Stimulated activated CD8-positive, alpha-beta memory T cell treated with anti-CD3 and anti-CD28 coated beads, Interleukin-15, amount 100 ng/mL, for 1 hour (primary cell): ENCODE data around the gene CTPS2.
"Not testable (repeated sequence)": the region's sequence is repeated elsewhere in the genome, so short reads cannot be mapped to it uniquely, and the experiment has no call there.

Experiments used
- DNase-seq: peaks from one replicate; pipeline ENCODE4 v3.0.0-alpha.2; 2020; ENCODE audit warnings: low read depth

CTPS2 gene

DNA sequence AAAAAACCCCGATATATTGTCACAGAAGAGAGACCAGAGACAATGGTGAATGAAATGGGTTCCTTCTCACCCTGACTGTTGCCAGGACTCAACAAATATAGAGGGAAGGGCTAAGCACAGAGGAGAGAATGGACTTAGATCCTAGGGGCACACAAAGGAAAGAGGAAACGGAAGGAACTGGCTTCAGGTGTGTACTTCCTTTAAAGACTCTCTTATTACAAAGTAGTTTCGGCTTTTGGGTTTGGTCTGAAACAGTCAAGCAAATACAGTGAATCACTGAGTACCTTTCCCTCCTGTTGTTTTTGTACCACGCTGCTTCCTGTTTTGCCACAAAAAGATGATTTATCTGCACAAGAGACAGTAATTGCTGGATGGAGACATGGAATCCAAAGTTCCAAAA, 108.6 kb downstream of the CTPS2 start:
- no peak for DNase-seq

GRCh38 chrX:16603235-16603634, 109.2 kb downstream of the CTPS2 start:
- DNase-seq = not testable (repeated sequence)

DNA sequence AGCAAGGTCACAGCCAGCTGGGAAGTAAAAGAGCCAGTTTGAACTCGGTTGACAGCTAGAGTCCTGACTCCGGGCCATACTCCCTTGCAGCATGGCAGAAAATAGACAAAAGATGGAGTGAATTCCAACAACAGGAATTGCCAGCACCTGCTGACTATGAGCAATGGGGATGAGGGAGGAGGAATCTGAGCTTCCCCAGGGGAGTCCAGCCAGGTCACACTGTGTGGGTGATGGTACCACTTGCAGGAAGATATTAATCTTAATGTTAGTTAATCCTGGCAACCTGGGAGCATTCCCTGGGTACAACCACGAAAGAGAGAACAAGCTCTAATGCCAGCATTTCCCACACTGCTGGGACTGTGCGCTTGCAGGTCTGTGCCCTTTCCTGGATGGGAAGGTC, 110.6 kb downstream of the CTPS2 start:
- DNase-seq = no peak

GRCh38 chrX:16594490-16594889, 118.0 kb downstream of the CTPS2 start:
- DNase-seq = no peak

DNA sequence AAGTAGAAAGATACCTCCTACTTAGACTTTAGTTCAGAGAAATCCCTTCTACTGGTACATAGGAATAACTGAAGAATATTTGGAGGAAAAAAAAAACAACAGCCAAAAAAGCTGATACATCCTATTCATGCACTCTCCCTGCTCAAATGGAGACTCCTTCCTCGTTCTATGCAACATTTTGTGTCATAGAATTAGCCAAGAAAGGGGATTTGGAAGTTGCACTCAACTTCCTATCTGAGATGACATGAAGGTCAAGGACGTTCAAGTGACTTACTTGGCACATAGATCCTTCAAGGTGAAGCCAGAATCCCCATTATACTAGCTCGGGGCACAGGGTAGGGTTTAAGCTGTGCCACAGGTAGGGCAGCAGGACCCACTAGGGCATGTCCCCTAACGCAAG, 118.7 kb downstream of the CTPS2 start:
- no peak for DNase-seq

DNA sequence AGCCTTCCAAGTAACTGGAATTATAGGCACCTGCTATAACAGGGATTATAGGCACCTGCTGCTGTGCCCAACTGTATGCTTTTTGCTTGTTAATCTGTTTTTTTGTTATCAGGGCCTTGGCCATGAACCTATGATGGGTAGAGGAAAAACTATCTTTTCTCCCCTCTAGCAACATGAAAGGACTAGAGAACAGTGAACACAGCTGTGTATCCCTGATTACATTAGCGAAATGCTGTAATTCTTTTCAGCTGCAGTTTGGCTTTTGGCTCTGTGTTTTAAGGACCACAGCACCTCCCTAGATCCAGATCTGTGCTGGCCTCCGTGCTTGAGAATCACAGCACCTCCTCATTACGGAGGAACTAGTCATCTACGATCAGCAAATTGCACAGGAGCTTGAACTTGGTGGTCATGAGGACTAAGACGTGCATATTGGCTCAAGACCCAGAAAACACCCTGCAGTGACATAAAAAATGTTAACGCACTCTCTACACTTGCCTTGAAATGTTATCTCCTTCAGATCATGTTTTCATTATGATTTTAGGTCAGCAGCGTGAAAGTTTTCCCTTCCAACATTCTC, 120.2 kb downstream of the CTPS2 start:
- DNase-seq = no peak

GRCh38 chrX:16589826-16590225, 122.6 kb downstream of the CTPS2 start:
- no peak for DNase-seq

DNA sequence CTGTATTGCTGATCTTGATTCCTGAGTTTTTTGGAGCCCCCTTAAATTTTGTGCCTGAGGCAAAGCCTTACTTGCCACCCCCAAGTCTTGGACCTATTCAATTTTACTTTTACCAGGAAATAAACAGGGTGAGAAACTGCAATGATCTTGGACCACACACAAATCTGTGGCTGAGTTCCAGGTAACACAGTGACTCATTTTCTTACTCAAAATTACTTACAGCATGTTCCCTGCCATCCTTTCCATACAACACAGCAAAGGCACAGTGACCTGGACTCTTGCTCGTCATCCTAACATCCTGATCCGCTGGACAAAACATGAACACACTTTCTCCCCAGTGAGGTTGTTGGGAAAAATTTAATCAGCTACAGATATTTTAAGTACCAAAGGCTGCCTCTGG, 123.3 kb downstream of the CTPS2 start:
- DNase-seq = no peak

GRCh38 chrX:16588266-16588665, 124.2 kb downstream of the CTPS2 start:
- DNase-seq = no peak

GRCh38 chrX:16587836-16588235, 124.6 kb downstream of the CTPS2 start:
- DNase-seq = no peak

DNA sequence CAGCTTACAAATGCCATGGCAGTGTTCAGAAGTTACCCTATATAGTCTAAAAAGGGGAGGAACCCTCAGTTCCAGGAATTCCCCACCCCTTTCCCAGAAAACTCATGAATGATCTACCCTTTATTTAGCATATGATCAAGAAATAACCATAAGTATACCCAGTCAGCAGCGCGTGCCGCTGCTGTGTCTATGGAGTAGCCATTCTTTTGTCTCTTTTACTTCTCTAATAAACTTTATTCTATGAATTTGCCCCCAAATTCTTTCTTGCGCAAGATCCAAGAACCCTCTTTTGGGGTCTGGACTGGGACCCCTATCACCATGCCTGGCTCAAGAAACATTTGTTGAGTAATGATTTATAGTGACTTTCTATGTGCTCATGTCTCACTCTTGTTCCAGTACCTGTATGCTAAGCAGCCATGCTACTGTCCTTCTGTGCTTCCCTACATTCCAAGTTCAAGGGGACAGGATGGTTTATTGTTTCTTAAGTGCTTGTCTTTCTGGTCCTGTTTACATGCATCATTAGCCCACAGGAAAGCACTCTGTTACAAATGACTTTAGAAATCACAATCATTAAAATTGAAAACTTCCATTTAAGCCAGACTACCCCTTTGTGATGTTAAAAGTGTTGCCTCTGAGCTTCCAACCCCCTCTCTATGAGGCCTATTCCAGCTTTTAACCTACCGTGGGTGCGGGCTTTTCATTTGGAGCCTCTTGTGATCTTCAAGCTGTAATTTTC, 125.9 kb downstream of the CTPS2 start:
- no peak for DNase-seq

DNA sequence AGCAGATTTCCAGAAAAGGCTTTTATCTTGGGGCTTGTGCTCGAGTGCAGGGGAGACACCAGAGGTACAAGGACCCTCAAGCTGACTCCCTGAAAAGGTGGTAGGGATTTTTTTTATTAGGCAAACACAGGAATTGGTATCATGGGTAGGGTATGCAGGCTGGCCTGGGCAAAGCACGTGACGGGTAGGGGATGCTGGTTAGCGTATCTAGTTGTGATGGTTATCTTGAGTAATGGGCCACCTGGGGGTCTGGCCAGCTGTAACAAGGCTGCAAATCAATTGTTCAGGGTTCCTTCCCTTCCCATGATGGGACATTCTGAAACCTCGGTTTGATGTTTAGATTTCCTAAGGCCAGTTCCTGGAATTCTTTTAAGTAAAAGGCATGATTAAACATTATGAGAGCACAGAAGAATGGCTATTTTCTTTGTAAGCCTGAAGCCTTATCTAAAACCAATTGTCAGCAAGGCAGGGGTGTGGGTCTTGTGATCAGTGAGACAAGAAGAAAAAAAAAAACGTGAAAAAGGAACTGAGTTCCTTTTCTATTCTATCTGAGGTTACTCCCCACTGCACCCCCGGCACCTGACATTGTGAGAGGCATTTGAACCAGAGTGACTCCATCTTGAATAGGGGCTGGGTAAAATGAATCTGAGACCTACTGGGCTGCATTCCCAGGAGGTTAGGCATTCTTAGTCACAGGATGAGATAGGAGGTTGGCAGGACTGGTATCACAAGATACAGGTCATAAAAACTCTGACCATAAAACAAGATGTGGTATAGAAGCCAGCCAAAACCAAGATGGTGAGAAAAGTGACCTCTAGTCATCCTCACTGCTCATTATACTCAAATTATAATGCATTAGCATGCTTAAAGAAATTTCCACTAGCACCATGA, 126.7 kb downstream of the CTPS2 start:
- no peak for DNase-seq

- not testable (repeated sequence) for DNase-seq
Measured at GRCh38 chrX:16580004-16580797, 132.3 kb downstream of the CTPS2 start.

DNA sequence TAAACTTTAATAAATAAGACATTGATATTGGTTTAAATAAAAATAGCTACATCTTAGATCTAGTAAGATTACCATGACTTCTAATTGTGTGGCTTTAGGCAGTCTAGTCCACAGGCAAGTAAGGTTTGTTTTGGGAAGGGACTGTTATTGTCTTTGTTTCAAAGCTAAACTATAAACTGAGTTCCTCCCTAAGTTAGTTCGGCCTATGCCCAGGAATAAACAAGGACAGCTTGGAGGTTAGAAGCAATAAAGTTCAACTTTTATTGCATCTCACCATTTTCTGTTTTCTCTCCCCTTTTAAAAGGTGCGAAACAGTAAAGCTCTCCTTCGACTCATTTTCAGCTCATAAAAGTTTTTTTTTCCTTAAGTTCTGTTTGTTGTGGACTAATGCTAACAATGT, 133.0 kb downstream of the CTPS2 start:
- DNase-seq = no peak

- no peak for DNase-seq
Measured at GRCh38 chrX:16578218-16578617, 134.3 kb downstream of the CTPS2 start.

DNA sequence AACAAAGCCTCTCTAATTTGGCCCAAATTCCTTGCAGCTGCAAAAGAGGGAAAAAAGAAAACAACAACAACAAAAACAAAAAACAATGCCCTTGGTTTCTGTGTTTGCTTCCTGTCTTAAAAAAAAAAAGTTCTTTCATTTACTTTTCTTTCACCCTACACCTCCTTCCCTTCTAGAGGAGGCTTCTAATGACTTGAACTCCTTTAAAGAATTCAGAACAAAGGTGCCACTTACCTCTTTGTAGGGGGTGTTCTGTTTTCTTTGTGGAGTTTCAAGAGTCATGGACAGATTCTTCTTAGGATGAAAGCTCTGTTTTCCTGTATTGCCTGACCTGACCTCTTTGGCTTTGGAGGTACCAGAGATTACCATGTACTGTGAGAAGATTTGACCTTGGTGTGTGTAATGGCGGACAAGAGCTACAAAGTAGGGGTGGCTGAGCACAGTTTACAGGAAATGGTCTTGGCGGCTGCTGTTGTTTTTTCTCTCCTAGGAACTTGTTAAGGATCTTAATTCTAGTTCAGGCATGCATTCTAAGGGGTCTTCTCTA, 134.9 kb downstream of the CTPS2 start:
- no peak for DNase-seq

DNA sequence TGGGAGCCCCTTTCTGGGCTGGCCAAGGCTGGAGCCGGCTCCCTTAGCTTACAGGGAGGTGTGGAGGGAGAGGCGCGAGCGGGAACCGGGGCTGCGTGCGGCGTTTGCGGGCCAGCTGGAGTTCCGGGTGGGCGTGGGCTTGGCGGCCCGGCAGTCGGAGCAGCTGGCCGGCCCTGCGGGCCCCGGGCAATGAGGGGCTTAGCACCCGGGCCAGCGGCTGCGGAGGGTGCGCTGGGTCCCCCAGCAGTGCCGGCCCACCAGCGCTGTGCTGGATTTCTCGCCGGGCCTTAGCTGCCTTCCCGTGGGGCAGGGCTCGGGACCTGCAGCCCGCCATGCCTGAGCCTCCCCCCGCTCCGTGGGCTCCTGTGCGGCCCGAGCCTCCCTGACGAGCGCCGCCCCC, 137.1 kb downstream of the CTPS2 start:
- not testable (repeated sequence) for DNase-seq

DNA sequence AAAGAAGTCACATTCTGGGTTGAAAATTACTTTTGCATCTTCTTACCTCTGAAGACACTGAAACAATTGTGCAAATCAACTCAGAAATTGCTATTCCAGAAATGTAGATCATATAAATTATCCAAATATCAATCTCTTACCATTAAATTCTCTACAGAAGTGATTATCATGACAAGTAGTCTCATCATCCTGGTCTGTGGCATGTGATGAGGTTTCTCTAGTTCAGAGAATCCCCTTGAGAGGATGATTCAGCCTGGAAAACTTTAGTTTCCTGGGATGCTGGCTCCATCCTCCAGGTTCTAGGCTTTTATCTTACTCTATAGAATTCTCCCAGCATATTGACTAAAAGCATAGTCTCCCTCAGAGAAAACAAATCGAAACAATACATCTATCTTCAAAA, 138.7 kb downstream of the CTPS2 start:
- no peak for DNase-seq

DNA sequence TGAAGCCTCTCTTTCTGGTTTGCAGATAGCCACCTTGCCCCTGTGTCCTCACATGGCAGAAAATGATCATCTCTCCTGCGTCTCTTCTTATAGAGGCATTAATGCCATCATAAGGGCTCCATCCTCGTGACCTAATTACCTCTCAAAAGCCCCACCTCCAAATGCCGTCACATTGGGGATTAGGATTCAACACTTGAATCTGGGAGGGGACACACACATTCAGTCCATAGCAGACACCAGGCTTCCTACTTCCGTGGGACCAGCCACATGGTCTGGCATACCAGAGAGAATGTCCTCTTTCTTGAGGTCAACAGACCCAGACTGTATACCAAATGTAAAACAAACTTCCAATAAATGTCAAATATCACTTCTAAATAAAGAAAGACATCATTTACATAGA, 144.8 kb downstream of the CTPS2 start:
- DNase-seq = no peak

GRCh38 chrX:16566571-16566970, 145.9 kb downstream of the CTPS2 start:
- no peak for DNase-seq

DNA sequence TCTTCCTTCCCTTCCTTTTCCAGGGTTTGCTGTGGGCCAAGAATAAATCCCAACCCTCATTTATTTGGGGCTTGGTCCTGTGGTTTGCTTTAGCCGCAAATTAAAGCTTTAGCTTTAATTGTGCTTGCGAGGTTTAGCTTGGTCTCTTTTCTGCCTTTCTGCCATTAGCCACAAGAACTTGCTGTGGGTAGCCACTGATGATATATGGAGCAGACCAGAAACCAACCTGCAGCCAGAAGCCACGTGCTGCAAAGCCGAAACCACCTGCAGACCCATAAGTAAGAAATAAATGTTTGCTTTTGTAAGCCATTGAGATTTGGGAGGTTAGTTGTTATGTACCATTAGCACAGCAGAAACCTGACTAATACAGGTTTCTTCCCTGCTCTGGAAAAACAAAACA, 152.3 kb downstream of the CTPS2 start:
- DNase-seq = no peak

DNA sequence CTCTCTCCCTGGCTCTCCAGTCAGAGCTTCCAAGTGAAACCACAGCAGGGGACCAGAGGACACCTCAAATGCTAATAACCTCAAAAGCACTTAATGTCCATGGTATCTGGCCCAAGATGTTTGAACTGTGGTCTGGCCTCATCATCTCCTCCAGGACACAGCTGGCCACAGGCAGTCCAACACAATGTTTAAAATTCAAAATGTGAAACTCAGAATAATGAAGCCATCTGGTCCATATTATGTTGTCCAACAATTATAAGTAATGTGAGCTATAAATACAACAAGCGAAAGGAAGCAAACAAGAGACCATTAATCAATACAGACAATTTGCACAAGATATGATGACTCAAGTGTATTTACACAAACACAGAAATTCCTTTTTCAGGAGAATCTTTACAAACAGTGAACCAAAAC, 153.3 kb downstream of the CTPS2 start:
- DNase-seq = no peak
